ENCODE measurements around the gene CRTC2. TPM values are rescaled to one million over a fixed set of nuclear protein-coding genes. Genes with fewer than 3 reads are reported as not detected.
A peak's percentile ranks its signal among the peaks of the same experiment; 100 is the strongest.

CRTC2 gene
- total RNA-seq, 1 donor from 2014 or later: 247 TPM

DNA sequence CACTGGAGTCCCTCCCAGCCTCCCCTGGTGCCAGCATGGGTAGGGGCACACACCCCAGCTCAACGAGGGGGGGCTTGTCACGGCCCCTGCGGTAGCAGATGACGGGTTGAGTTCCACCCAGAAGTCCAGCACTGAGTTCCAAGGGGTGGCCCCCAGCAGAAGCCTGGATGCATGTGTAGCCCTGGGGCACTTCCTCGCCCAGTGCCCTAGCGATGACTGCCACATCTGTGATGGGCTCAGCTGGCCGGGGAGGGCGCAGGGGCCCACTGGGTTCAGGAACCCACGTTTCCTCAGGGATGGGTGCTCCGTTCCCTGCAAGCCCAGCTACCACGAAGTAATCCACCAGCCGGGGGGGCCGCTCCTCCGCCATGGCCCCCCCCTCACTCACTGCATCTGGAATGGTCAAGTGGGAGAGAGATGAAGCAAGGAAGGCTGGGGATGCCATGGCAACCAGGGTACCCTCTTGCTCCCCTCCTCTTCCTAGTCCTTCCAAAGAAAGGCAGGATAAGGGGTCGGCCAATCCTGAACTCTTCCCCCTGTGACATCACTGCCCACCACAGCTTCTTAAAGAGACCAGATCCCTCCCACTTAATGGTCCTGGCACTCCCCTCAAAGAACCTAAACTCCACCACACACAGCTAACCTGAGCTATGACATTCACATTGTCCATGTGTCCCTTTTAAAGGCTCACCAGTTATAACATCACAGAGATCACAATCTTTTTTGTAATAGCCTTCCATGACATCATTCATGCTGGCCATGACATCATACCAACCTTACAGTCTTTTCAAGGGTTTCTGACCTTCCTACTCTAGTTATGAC, 14.2 kb downstream of the CRTC2 start:
- DNase-seq (no peak), ATAC-seq (ENCODE audit: low read depth) (no peak)
- ChIA-PET POLR2A (interaction anchor here (0.6 to 5.8 kb wide), 32 partner anchors 9 to 1229 kb away, joined by 3 to 234 read pairs (median 8); partner anchors contain the start of genes CHTOP, CREB3L4, CRTC2 and GATAD2B), CTCF (interaction anchor here (0.8 to 4.0 kb wide), 7 partner anchors 19 to 123 kb away, joined by 4 to 46 read pairs (median 13); partner anchors contain the start of genes CREB3L4, RAB13 and SLC39A1)
- H3K27me3 Mint-ChIP-seq: no peaks in the 10 kb centered on the region
- no peaks in the 10 kb centered on the region for H3K9me3 Mint-ChIP-seq
- peaks cover 57% of the 10 kb centered on the region for H3K4me1 Mint-ChIP-seq
- H3K36me3 Mint-ChIP-seq (ENCODE audit: low read depth): peaks cover 81% of the 10 kb centered on the region
- peak overlapping the region; percentile 90 for H3K4me3 Mint-ChIP-seq
- no peak for TF ChIP-seq CTCF (IDR thresholded peaks at IDR 0.05)
- intact Hi-C loops (cut with micrococcal nuclease): no loop called here
- peak overlapping the region; percentile 96 for H3K27ac Mint-ChIP-seq

DNA sequence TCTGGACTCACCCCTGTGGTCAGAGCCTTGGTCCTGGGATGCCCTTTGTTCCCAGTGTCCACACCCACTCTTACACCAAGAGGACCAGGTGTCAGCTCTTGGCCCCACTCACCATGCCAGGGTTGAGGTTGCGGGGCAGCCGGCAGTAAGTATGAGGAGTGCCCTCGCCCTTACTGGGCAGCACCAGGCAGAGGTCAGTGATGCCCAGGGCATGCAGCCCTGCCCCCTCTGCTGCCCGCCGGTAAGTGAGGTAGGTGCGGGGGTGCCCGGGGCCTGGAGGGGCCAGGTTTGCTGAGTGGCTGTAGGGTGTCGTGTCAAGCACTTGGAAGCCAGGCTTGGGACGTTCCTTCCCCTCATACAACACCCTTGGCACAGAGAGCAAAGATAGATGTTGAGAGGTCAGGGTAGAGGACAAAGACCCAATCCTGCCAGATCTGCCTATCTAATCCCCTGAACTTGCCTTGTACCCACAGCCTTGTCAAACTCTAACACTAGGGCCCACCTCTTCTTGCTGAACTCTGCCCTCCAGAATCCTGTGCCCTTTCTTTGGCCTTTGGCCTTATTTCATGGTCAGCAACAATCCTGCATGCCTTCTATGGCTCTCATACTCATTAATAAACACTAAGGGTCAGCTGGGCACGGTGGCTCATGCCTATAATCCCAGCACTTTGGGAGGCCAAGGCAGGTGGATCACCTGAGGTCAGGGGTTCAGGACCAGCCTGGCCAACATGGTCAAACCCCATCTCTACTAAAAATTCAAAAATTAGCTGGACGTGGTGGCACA, 15.5 kb downstream of the CRTC2 start:
- TF ChIP-seq CTCF (IDR thresholded peaks at IDR 0.05): no peak
- no peak for DNase-seq
- ATAC-seq (ENCODE audit: low read depth): no peak
- CTCF ChIA-PET: no interaction called here
- Mint-ChIP-seq H3K9me3 (no peaks in the 10 kb centered on the region), H3K36me3 (ENCODE audit: low read depth) (peaks cover 77% of the 10 kb centered on the region), H3K4me3 (no peak overlapping the region), H3K27ac (peak overlapping the region; percentile 30), H3K27me3 (no peaks in the 10 kb centered on the region), H3K4me1 (peaks cover 46% of the 10 kb centered on the region)
- intact Hi-C loops (cut with micrococcal nuclease): no loop called here
- POLR2A ChIA-PET: interaction anchor here (0.6 to 5.8 kb wide), 8 partner anchors 14 to 286 kb away, joined by 3 to 181 read pairs (median 4); partner anchors contain the start of genes CREB3L4, CRTC2, GATAD2B and JTB

DNA sequence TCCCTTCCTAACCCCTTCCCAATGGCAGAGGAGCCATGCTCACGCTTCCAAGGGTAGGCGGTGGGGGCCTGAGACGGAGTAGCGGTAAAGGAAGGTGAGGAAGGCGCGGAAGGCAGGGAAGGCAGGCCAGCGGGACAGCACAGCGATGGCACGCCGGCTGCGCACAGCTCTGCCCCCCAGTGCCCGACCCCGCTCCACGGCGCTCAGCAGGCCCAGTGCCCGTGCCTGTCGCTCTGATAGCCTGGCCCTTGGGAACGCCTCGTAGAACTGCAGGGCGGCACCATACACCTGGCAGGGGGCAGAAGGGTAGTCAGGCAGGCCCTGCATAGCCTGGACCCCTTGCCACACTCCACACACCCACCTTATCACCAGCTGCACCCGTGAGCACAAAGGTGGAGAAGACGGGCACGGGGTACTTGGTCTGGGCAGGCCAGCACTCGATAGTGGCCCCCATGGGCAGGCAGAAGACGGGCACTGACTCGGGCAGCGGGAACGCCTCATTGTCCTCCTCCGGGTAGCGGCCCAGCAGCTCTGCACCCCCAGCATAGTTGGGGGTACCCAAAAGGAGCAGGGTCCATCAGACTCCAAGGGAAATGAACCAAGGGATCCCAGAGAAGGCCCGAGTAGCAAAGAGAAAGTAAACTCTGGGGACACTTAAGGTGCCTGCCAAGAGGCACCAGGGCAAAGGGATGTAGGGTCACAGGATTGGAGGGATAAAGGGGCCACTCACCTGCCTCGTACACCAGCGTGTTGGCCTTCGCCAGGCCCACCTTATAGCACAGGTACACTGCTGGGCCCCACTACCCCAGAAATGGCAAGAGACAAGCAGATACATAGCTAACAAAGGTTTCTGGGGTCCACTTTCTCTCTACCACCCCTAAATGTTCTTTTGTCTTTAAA, 16.3 kb downstream of the CRTC2 start:
- POLR2A ChIA-PET: interaction anchor here (0.8 to 5.4 kb wide), 4 partner anchors 17 to 25 kb away, joined by 3 to 181 read pairs (median 8); partner anchors contain the start of genes CREB3L4, CRTC2 and GATAD2B
- peaks cover 78% of the 10 kb centered on the region for H3K36me3 Mint-ChIP-seq (ENCODE audit: low read depth)

GRCh38 chr1:153940756-153941155, 17.7 kb downstream of the CRTC2 start:
- ChIA-PET CTCF (no interaction called here), POLR2A (interaction anchor here (0.7 to 2.5 kb wide), 6 partner anchors 18 to 239 kb away, joined by 3 to 13 read pairs (median 4); partner anchors contain the start of genes CREB3L4, GATAD2B, RAB13 and RPS27)
- Mint-ChIP-seq H3K27me3 (no peaks in the 10 kb centered on the region), H3K4me1 (peaks cover 34% of the 10 kb centered on the region), H3K9me3 (no peaks in the 10 kb centered on the region), H3K27ac (no peak overlapping the region), H3K4me3 (no peak overlapping the region), H3K36me3 (ENCODE audit: low read depth) (peaks cover 85% of the 10 kb centered on the region)
- ATAC-seq (ENCODE audit: low read depth): no peak
- intact Hi-C loops (cut with micrococcal nuclease): no loop called here
- TF ChIP-seq CTCF (IDR thresholded peaks at IDR 0.05): no peak
- no peak for DNase-seq

More for the DNA sequence above, 16.3 kb downstream of the CRTC2 start:
- CTCF ChIA-PET: no interaction called here
- intact Hi-C loops (cut with micrococcal nuclease): no loop called here
- H3K9me3 Mint-ChIP-seq: no peaks in the 10 kb centered on the region
- no peak for TF ChIP-seq CTCF (IDR thresholded peaks at IDR 0.05)
- peaks cover 39% of the 10 kb centered on the region for H3K4me1 Mint-ChIP-seq
- ATAC-seq (ENCODE audit: low read depth): no peak
- H3K27me3 Mint-ChIP-seq: no peaks in the 10 kb centered on the region
- no peak overlapping the region for H3K4me3 Mint-ChIP-seq
- H3K27ac Mint-ChIP-seq: peak overlapping the region; percentile 18
- no peak for DNase-seq
